Measurements from ENCODE around the gene PARD3. TPM values are rescaled to one million over a fixed set of nuclear protein-coding genes. Genes with fewer than 3 reads are reported as not detected.

PARD3 gene
- total and polyA plus RNA-seq, 2 donors (not counting 1 experiment from before 2014, with no cell fraction given), result 24.0 to 46.4 TPM

DNA sequence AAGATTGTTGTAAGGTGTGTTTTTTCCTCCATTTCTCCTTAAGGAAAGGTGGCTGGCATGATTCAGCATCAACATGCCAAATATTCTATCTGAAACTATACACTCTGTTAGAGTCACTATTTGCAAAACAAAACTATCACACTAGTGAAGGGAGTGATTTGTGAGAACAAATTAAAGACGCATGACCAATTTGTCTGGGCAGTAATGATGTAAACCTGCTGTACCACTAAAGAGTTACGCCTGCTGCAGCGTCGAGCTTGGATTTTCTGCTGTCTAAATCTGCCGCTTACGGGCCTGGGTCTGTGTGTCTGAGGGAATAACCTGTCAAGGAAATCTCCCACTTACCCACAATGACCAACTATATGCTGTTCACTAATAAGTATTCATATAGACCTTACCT is 648.3 kb downstream of the PARD3 start:
- no peak overlapping the region for H3K4me2 ChIP-seq (ENCODE audit: extremely low read depth, insufficient read depth, low read length)
- DNase-seq (ENCODE audit: low read depth in 2 of 2), result no peak
- H3K4me3 ChIP-seq (replicated peaks in 1 of 4; ENCODE audit: control extremely low read depth in 1 of 4, insufficient read depth in 1 of 4, low read depth in 3 of 4, low read length in 4 of 4), result no peak overlapping the region
- H3K4me1 ChIP-seq (ENCODE audit: control insufficient read depth, extremely low read depth, insufficient read depth, low read length), result no peaks in the 10 kb centered on the region
- no peak overlapping the region for H3K27ac ChIP-seq (ENCODE audit: insufficient read depth, low read length)
- H2AFZ ChIP-seq (ENCODE audit: low read length), result no peak overlapping the region
- no peaks in the 10 kb centered on the region for H4K20me1 ChIP-seq (ENCODE audit: control insufficient read depth, extremely low read depth, insufficient read depth, low read length)
- no peaks in the 10 kb centered on the region for H3K36me3 ChIP-seq (ENCODE audit: control insufficient read depth, insufficient read depth, low read length)
- no peak overlapping the region for H3K9ac ChIP-seq (ENCODE audit: insufficient read depth, low read length)
- no peaks in the 10 kb centered on the region for H3K9me3 ChIP-seq (ENCODE audit: control insufficient read depth, insufficient read depth, low read depth, low read length)
- TF ChIP-seq, protein P1, sequence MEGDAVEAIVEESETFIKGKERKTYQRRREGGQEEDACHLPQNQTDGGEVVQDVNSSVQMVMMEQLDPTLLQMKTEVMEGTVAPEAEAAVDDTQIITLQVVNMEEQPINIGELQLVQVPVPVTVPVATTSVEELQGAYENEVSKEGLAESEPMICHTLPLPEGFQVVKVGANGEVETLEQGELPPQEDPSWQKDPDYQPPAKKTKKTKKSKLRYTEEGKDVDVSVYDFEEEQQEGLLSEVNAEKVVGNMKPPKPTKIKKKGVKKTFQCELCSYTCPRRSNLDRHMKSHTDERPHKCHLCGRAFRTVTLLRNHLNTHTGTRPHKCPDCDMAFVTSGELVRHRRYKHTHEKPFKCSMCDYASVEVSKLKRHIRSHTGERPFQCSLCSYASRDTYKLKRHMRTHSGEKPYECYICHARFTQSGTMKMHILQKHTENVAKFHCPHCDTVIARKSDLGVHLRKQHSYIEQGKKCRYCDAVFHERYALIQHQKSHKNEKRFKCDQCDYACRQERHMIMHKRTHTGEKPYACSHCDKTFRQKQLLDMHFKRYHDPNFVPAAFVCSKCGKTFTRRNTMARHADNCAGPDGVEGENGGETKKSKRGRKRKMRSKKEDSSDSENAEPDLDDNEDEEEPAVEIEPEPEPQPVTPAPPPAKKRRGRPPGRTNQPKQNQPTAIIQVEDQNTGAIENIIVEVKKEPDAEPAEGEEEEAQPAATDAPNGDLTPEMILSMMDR (conservative IDR thresholded peaks at IDR 0.05 in 1 of 2, IDR thresholded peaks at IDR 0.05 in 1 of 2; ENCODE audit: low read depth in 1 of 2, low read length in 2 of 2), result no peak
- TF ChIP-seq EZH2 (IDR thresholded peaks at IDR 0.05; ENCODE audit: low read length, missing control alignments), result no peak
- H3K27me3 ChIP-seq (ENCODE audit: control insufficient read depth, insufficient read depth, low read length), result no peaks in the 10 kb centered on the region
- H3K79me2 ChIP-seq (ENCODE audit: control insufficient read depth, insufficient read depth, low read length), result no peaks in the 10 kb centered on the region

DNA sequence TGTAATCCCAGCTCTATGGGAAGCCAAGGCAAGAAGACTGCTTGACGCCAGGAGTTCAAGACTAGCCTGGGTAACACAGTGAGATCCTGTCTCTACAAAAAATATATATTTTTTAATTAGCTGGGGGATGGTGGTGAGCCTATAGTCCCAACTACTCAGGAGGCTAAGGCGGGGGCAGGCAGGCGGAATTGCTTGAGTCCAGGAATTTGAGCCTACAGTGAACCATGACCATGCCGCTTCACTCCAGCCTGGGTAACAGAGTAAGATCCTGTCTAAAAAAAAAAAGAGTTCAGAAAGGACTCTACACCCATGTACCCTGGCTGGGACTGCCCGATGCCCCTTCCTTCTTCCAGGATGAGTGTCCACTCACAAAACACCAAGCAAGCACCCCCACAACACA is 648.7 kb downstream of the PARD3 start:
- H3K9me3 ChIP-seq (ENCODE audit: control insufficient read depth, insufficient read depth, low read depth, low read length), result no peaks in the 10 kb centered on the region
- no peaks in the 10 kb centered on the region for H3K27me3 ChIP-seq (ENCODE audit: control insufficient read depth, insufficient read depth, low read length)
- TF ChIP-seq EZH2 (IDR thresholded peaks at IDR 0.05; ENCODE audit: low read length, missing control alignments), result no peak
- TF ChIP-seq, protein P1 (conservative IDR thresholded peaks at IDR 0.05 in 1 of 2, IDR thresholded peaks at IDR 0.05 in 1 of 2; ENCODE audit: low read depth in 1 of 2, low read length in 2 of 2), result no peak
- DNase-seq (ENCODE audit: low read depth in 2 of 2), result no peak
- no peak overlapping the region for H2AFZ ChIP-seq (ENCODE audit: low read length)
- no peaks in the 10 kb centered on the region for H3K4me1 ChIP-seq (ENCODE audit: control insufficient read depth, extremely low read depth, insufficient read depth, low read length)
- no peak overlapping the region for H3K4me3 ChIP-seq (replicated peaks in 1 of 4; ENCODE audit: control extremely low read depth in 1 of 4, insufficient read depth in 1 of 4, low read depth in 3 of 4, low read length in 4 of 4)
- H3K27ac ChIP-seq (ENCODE audit: insufficient read depth, low read length), result no peak overlapping the region
- H3K79me2 ChIP-seq (ENCODE audit: control insufficient read depth, insufficient read depth, low read length), result no peaks in the 10 kb centered on the region
- no peaks in the 10 kb centered on the region for H4K20me1 ChIP-seq (ENCODE audit: control insufficient read depth, extremely low read depth, insufficient read depth, low read length)
- no peak overlapping the region for H3K4me2 ChIP-seq (ENCODE audit: extremely low read depth, insufficient read depth, low read length)
- H3K9ac ChIP-seq (ENCODE audit: insufficient read depth, low read length), result no peak overlapping the region
- H3K36me3 ChIP-seq (ENCODE audit: control insufficient read depth, insufficient read depth, low read length), result no peaks in the 10 kb centered on the region

DNA sequence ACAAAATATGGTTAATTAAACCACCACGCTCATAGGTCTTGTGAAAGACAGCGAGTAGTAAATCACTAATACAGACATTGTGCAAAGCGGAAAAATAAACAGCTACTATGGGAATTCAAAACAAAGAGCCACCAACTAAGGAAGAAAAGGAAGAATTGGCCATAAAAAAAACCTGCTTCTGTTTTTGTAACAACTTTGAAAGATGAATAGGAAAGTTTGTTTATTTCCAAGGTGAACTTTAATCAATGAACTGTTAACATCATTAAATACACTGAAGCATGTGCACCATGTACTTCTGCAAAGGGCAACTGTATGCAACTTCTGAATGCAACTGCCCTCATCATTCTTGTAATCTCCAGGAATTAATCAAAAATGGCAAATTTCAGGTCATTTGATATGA is 651.1 kb downstream of the PARD3 start:
- Histone ChIP-seq H3K4me3 (replicated peaks in 1 of 4; ENCODE audit: control extremely low read depth in 1 of 4, insufficient read depth in 1 of 4, low read depth in 3 of 4, low read length in 4 of 4) (no peak overlapping the region), H3K27me3 (ENCODE audit: control insufficient read depth, insufficient read depth, low read length) (no peaks in the 10 kb centered on the region), H3K9me3 (ENCODE audit: control insufficient read depth, insufficient read depth, low read depth, low read length) (no peaks in the 10 kb centered on the region), H3K9ac (ENCODE audit: insufficient read depth, low read length) (no peak overlapping the region), H3K4me2 (ENCODE audit: extremely low read depth, insufficient read depth, low read length) (no peak overlapping the region), H3K36me3 (ENCODE audit: control insufficient read depth, insufficient read depth, low read length) (no peaks in the 10 kb centered on the region), H3K4me1 (ENCODE audit: control insufficient read depth, extremely low read depth, insufficient read depth, low read length) (no peaks in the 10 kb centered on the region), H4K20me1 (ENCODE audit: control insufficient read depth, extremely low read depth, insufficient read depth, low read length) (no peaks in the 10 kb centered on the region), H3K79me2 (ENCODE audit: control insufficient read depth, insufficient read depth, low read length) (no peaks in the 10 kb centered on the region), H3K27ac (ENCODE audit: insufficient read depth, low read length) (no peak overlapping the region), H2AFZ (ENCODE audit: low read length) (no peak overlapping the region)
- TF ChIP-seq, protein P1 (conservative IDR thresholded peaks at IDR 0.05 in 1 of 2, IDR thresholded peaks at IDR 0.05 in 1 of 2; ENCODE audit: low read depth in 1 of 2, low read length in 2 of 2), result no peak
- no peak for TF ChIP-seq EZH2 (IDR thresholded peaks at IDR 0.05; ENCODE audit: low read length, missing control alignments)
- DNase-seq (ENCODE audit: low read depth in 2 of 2), result no peak

Data from fibroblast of lung (primary cell).